ENCODE data around the gene SVIL.
"Not testable (repeated sequence)": the region's sequence is repeated elsewhere in the genome, so short reads cannot be mapped to it uniquely, and the experiment has no call there.

DNA sequence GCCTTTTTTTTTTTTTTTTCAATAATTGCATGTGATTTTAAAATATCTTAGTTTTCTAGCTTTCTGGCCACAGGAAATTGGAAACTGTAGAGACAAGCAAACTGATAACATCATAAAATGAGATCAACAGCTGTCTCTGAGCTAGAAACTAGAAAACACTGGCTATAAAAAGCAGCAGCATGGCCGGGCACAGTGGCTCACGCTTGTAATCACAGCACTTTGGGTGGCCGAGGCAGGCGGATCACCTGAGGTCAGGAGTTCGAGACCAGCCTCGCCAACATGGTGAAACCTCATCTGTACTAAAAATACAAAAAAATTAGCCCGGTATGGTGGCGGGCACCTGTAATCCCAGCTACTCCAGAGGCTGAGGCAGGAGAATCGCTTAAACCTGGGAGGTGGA, 81.7 kb downstream of the SVIL start:
- not testable (repeated sequence) for TF ChIP-seq EZH2 (IDR thresholded peaks at IDR 0.05; ENCODE audit: insufficient read depth, poor library complexity, severe bottlenecking); EZH2phosphoT487 (IDR thresholded peaks at IDR 0.05; ENCODE audit: insufficient read depth, low read depth)

Data from GM23248 (cell line).